Measurements from ENCODE around the gene GSTO2.
A peak's percentile ranks its signal among the peaks of the same experiment; 100 is the strongest.

GSTO2 gene

DNA sequence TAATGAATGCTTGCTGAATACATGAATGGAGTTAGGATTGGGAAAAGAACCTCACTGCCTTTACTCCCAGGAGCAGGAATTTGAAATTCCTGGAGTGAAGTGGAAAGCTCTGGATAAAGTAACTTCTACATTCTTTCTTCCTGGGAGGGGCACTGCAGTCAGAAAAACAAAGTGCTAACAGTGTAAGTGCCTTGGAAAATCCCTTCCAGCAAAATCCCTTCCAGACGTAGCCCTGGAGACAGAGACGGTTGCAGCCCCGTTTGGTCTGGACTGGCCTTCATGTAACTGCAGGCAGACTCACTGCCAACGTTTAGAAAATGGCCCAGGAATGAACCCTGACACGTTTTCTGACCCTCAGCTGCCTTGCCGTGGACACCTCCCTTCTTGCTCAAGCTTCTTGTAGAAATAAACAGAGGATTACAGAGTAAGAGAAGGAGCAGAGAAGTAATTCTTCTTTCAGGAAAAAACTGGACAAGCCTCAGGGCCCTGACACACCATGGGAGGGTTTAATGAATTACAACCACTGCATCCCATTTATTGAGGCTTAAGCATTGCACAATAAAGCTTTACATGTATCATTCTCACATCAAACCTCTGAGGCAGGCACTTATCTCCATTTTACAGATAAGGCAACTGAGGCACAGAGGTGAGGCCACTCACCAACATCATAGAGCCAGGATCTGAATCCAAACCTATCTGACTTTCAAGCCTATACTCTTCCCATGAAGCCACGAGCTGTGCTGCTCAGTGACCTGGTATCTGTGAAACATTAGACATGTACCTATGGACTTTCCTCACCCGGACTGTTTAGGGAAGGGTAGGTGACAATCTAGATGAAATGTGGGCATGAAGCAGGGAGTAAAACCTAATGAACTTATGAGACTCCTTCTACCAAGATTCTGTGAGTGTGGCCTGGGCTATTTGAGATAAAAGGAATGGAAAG lies 61.5 kb downstream of the GSTO2 start:
- H3K4me1 ChIP-seq (ENCODE audit: insufficient read depth, low read length): peaks cover 50% of the 10 kb centered on the region
- peaks cover 100% of the 10 kb centered on the region for H3K79me2 ChIP-seq (ENCODE audit: insufficient read depth, low read length)
- DNase-seq: no peak
- H3K9me3 ChIP-seq (ENCODE audit: insufficient read depth, low read length, severe bottlenecking): no peaks in the 10 kb centered on the region
- no peak overlapping the region for H3K4me3 ChIP-seq (ENCODE audit: low read depth in 1 of 2, low read length in 2 of 2)
- peaks cover 18% of the 10 kb centered on the region for H3K36me3 ChIP-seq (ENCODE audit: insufficient read depth, low read length)
- no peak for TF ChIP-seq EZH2 (IDR thresholded peaks at IDR 0.05; ENCODE audit: borderline replicate concordance, low read depth, low read length, severe bottlenecking)
- TF ChIP-seq, protein P1, sequence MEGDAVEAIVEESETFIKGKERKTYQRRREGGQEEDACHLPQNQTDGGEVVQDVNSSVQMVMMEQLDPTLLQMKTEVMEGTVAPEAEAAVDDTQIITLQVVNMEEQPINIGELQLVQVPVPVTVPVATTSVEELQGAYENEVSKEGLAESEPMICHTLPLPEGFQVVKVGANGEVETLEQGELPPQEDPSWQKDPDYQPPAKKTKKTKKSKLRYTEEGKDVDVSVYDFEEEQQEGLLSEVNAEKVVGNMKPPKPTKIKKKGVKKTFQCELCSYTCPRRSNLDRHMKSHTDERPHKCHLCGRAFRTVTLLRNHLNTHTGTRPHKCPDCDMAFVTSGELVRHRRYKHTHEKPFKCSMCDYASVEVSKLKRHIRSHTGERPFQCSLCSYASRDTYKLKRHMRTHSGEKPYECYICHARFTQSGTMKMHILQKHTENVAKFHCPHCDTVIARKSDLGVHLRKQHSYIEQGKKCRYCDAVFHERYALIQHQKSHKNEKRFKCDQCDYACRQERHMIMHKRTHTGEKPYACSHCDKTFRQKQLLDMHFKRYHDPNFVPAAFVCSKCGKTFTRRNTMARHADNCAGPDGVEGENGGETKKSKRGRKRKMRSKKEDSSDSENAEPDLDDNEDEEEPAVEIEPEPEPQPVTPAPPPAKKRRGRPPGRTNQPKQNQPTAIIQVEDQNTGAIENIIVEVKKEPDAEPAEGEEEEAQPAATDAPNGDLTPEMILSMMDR (IDR thresholded peaks at IDR 0.05; ENCODE audit: borderline replicate concordance, extremely low read depth, low read length, poor library complexity, severe bottlenecking): no peak
- no peak for ATAC-seq (ENCODE audit: insufficient read depth, low read depth)
- peaks cover 97% of the 10 kb centered on the region for H4K20me1 ChIP-seq (ENCODE audit: insufficient read depth, low read length)
- H3K27ac ChIP-seq (ENCODE audit: low read length): peak overlapping the region; percentile 66; the same call in 1 of the 2 replicates
- H3K9ac ChIP-seq (ENCODE audit: low read depth, low read length): 0 out of 2 replicates have a peak overlapping the region, but pooled peaks have one; percentile 38
- H3K27me3 ChIP-seq (ENCODE audit: insufficient read depth, low read length, poor library complexity): no peaks in the 10 kb centered on the region
- H2AFZ ChIP-seq (ENCODE audit: low read depth, low read length): no peak overlapping the region
- H3K4me2 ChIP-seq (ENCODE audit: insufficient read depth, low read length): peak overlapping the region; percentile 52

DNA sequence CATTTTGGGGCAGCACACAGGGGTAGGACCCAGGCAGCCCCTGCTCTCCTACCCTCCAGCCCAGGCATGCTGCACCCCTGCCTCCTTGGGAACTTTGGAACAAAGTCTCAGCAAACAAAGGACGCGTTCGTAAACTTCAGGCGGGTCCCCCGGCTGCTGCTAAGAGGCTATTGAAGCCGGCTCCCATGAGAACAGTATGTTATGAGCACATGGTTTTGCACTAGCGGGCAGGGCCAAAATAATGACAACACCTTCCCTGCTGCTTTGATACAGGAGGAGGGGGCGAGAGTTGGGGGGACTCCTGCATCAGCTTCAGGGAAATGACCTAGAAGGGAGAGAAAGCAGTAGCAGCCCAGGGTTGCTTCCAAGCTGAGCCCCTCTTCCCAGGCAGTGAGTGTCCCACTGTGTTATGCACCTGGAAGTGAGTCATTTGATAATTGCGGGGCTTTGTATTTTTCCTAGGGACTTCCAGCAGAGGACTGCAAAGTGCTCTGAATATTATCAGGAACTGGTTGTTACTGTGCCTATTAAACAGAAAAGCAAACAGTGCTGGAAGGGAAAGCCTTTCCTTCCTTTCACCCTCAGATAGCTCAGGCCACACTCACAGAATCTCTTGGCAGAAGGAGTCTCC lies 62.3 kb downstream of the GSTO2 start:
- Histone ChIP-seq H3K36me3 (ENCODE audit: insufficient read depth, low read length) (peaks cover 14% of the 10 kb centered on the region), H3K4me1 (ENCODE audit: insufficient read depth, low read length) (peaks cover 59% of the 10 kb centered on the region), H3K79me2 (ENCODE audit: insufficient read depth, low read length) (peaks cover 100% of the 10 kb centered on the region), H3K27ac (ENCODE audit: low read length) (no peak overlapping the region), H3K4me2 (ENCODE audit: insufficient read depth, low read length) (no peak overlapping the region), H3K9ac (ENCODE audit: low read depth, low read length) (no peak overlapping the region), H3K27me3 (ENCODE audit: insufficient read depth, low read length, poor library complexity) (no peaks in the 10 kb centered on the region), H3K4me3 (ENCODE audit: low read depth in 1 of 2, low read length in 2 of 2) (no peak overlapping the region), H2AFZ (ENCODE audit: low read depth, low read length) (no peak overlapping the region), H4K20me1 (ENCODE audit: insufficient read depth, low read length) (peaks cover 97% of the 10 kb centered on the region), H3K9me3 (ENCODE audit: insufficient read depth, low read length, severe bottlenecking) (no peaks in the 10 kb centered on the region)
- no peak for DNase-seq
- ATAC-seq (ENCODE audit: insufficient read depth, low read depth): no peak
- TF ChIP-seq EZH2 (IDR thresholded peaks at IDR 0.05; ENCODE audit: borderline replicate concordance, low read depth, low read length, severe bottlenecking): no peak
- TF ChIP-seq, protein P1 (IDR thresholded peaks at IDR 0.05; ENCODE audit: borderline replicate concordance, extremely low read depth, low read length, poor library complexity, severe bottlenecking): no peak

DNA sequence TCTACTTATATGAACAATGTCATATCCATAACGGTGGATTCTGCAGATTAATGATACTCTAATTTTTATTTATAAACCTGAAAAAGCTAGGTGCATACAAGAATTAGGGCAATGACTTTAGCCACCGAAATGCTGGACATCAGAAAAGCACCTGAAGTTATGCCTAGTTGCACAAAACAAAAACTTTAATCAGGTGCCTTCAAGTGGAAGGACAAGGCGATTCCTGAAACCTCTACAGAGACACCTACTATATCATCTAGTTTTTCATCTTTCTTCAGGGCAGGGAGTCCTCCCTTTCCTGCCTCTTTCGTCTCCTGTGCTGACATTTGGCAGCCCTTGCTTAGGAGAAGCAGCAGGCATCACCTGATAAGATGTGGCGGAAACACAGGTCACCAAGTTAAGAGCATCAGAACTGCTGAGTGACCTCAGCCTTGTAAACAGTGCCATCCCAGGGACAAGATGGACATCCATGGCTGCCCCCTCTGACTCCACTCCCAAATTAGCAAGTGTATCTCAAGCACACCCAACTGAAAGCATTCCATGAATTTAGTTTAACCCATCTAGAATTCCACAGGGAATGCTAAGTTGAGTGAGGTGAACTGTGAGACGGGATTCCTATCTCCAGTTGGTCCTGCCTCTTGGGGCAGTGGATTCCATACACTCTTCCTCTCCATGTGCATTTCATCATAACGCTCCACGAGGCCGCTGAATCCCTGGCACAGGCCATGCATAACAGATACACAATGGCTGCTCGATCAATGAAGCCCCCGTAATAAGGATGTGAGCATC lies 63.5 kb downstream of the GSTO2 start:
- H3K9me3 ChIP-seq (ENCODE audit: insufficient read depth, low read length, severe bottlenecking): no peaks in the 10 kb centered on the region
- H3K9ac ChIP-seq (ENCODE audit: low read depth, low read length): no peak overlapping the region
- H4K20me1 ChIP-seq (ENCODE audit: insufficient read depth, low read length): peaks cover 93% of the 10 kb centered on the region
- no peak overlapping the region for H2AFZ ChIP-seq (ENCODE audit: low read depth, low read length)
- H3K4me1 ChIP-seq (ENCODE audit: insufficient read depth, low read length): peaks cover 70% of the 10 kb centered on the region
- peaks cover 14% of the 10 kb centered on the region for H3K36me3 ChIP-seq (ENCODE audit: insufficient read depth, low read length)
- no peaks in the 10 kb centered on the region for H3K27me3 ChIP-seq (ENCODE audit: insufficient read depth, low read length, poor library complexity)
- H3K79me2 ChIP-seq (ENCODE audit: insufficient read depth, low read length): peaks cover 100% of the 10 kb centered on the region
- TF ChIP-seq EZH2 (IDR thresholded peaks at IDR 0.05; ENCODE audit: borderline replicate concordance, low read depth, low read length, severe bottlenecking): no peak
- TF ChIP-seq, protein P1 (IDR thresholded peaks at IDR 0.05; ENCODE audit: borderline replicate concordance, extremely low read depth, low read length, poor library complexity, severe bottlenecking): no peak
- no peak for DNase-seq
- no peak overlapping the region for H3K27ac ChIP-seq (ENCODE audit: low read length)
- no peak for ATAC-seq (ENCODE audit: insufficient read depth, low read depth)
- H3K4me3 ChIP-seq (ENCODE audit: low read depth in 1 of 2, low read length in 2 of 2): no peak overlapping the region
- 0 out of 2 replicates have a peak overlapping the region, but pooled peaks have one; percentile 5 for H3K4me2 ChIP-seq (ENCODE audit: insufficient read depth, low read length)
